H9 (cell line): Measurements from ENCODE around the gene CAPN12. TPM values are rescaled to one million over a fixed set of nuclear protein-coding genes. Genes with fewer than 3 reads are reported as not detected.

Experiments
- DNase-seq: peaks from one replicate; pipeline ENCODE4 v3.0.0-alpha.2; 2017
- H2AFZ ChIP-seq: one replicate; pipeline ENCODE4 v1.6.1; 2013; ENCODE audit warnings: mild to moderate bottlenecking, low read length, control low read depth, moderate library complexity
- H2AK5ac ChIP-seq: 2 replicates; pipeline ENCODE4 v1.6.1; 2013; ENCODE audit warnings: low read length, control low read depth, mixed read lengths; ENCODE audit not compliant: insufficient read length
- H2BK120ac ChIP-seq: one replicate; pipeline ENCODE4 v1.6.1; 2013; ENCODE audit warnings: low read depth, mild to moderate bottlenecking, low read length, control low read depth, inconsistent platforms; ENCODE audit not compliant: poor library complexity, severe bottlenecking
- H2BK12ac ChIP-seq: 2 replicates; pipeline ENCODE4 v1.6.1; 2013; ENCODE audit warnings: low read length, control low read depth, mixed read lengths, low read depth; ENCODE audit not compliant: insufficient read length
- H2BK15ac ChIP-seq: 2 replicates; pipeline ENCODE4 v1.6.1; 2013; ENCODE audit warnings: low read depth, low read length, control low read depth
- H2BK20ac ChIP-seq: one replicate; pipeline ENCODE4 v1.6.1; 2013; ENCODE audit warnings: low read depth, mild to moderate bottlenecking, low read length, control low read depth, inconsistent platforms; ENCODE audit not compliant: poor library complexity, severe bottlenecking
- H2BK5ac ChIP-seq: 2 replicates; pipeline ENCODE4 v1.6.1; 2013; ENCODE audit warnings: low read length, control low read depth, mixed read lengths; ENCODE audit not compliant: insufficient read length
- H3K14ac ChIP-seq: 2 replicates; pipeline ENCODE4 v1.6.1; 2013; ENCODE audit warnings: low read length, control low read depth; ENCODE audit not compliant: insufficient read depth
- H3K18ac ChIP-seq: 2 replicates; pipeline ENCODE4 v1.6.1; 2013; ENCODE audit warnings: low read depth, mild to moderate bottlenecking, mixed read lengths, low read length, control low read depth; ENCODE audit not compliant: insufficient read length
- H3K23ac ChIP-seq: 2 replicates; pipeline ENCODE4 v1.6.1; 2013; ENCODE audit warnings: low read length, control low read depth, mixed read lengths, low read depth; ENCODE audit not compliant: insufficient read length
- H3K23me2 ChIP-seq: 2 replicates; pipeline ENCODE4 v1.6.1; 2013; ENCODE audit warnings: low read depth, mild to moderate bottlenecking, mixed read lengths, low read length, control low read depth; ENCODE audit not compliant: insufficient read length, poor library complexity, severe bottlenecking
- H3K27ac ChIP-seq: 2 replicates; pipeline ENCODE4 v1.5.1; 2013; ENCODE audit warnings: low read length, control low read depth, mixed read lengths, low read depth; ENCODE audit not compliant: insufficient read length
- H3K27me3 ChIP-seq: 2 replicates; pipeline ENCODE4 v1.6.1; 2013; ENCODE audit warnings: low read length, control low read depth, inconsistent platforms; ENCODE audit not compliant: insufficient read depth
- H3K4ac ChIP-seq: 2 replicates; pipeline ENCODE4 v1.6.1; 2013; ENCODE audit warnings: low read depth, mild to moderate bottlenecking, control low read depth, inconsistent platforms, low read length, moderate library complexity
- H3K4me1 ChIP-seq: 2 replicates; pipeline ENCODE4 v1.6.1; 2013; ENCODE audit warnings: low read length, control low read depth, inconsistent platforms; ENCODE audit not compliant: insufficient read depth
- H3K4me2 ChIP-seq: 2 replicates; pipeline ENCODE4 v1.6.1; 2013; ENCODE audit warnings: low read length, control low read depth, mixed read lengths; ENCODE audit not compliant: insufficient read length, insufficient read depth
- H3K56ac ChIP-seq: 2 replicates; pipeline ENCODE4 v1.6.1; 2013; ENCODE audit warnings: low read depth, mild to moderate bottlenecking, mixed read lengths, low read length, control low read depth; ENCODE audit not compliant: insufficient read length
- H3K79me1 ChIP-seq: 2 replicates; pipeline ENCODE4 v1.6.1; 2013; ENCODE audit warnings: low read depth, mild to moderate bottlenecking, moderate library complexity, low read length, control low read depth, inconsistent platforms; ENCODE audit not compliant: insufficient read depth, poor library complexity, severe bottlenecking
- H3K79me2 ChIP-seq: 2 replicates; pipeline ENCODE4 v1.6.1; 2013; ENCODE audit warnings: low read length, control low read depth, inconsistent platforms; ENCODE audit not compliant: insufficient read depth
- H3K9ac ChIP-seq: 2 replicates; pipeline ENCODE4 v1.6.1; 2013; ENCODE audit warnings: low read length, control low read depth, mixed read lengths; ENCODE audit not compliant: insufficient read length; ENCODE audit errors: extremely low read depth
- H3K9me3 ChIP-seq: one replicate; pipeline ENCODE4 v1.6.1; 2013; ENCODE audit warnings: low read depth, low read length, inconsistent platforms; ENCODE audit not compliant: control insufficient read depth
- H3T11ph ChIP-seq: one replicate; pipeline ENCODE4 v1.6.1; 2013; ENCODE audit warnings: mild to moderate bottlenecking, low read length, control low read depth, inconsistent platforms
- H4K20me1 ChIP-seq: one replicate; pipeline ENCODE4 v1.6.1; 2013; ENCODE audit not compliant: control insufficient read depth, insufficient read length, insufficient read depth
- H4K5ac ChIP-seq: 2 replicates; pipeline ENCODE4 v1.6.1; 2013; ENCODE audit warnings: low read depth, mild to moderate bottlenecking, mixed read lengths, low read length, control low read depth; ENCODE audit not compliant: insufficient read length
- H4K8ac ChIP-seq: replicated peaks from 2 replicates; pipeline ENCODE4 v1.6.1; 2013; ENCODE audit warnings: low read length, control low read depth, mixed read lengths, low read depth; ENCODE audit not compliant: insufficient read length
- H4K91ac ChIP-seq: 2 replicates; pipeline ENCODE4 v1.6.1; 2013; ENCODE audit warnings: low read depth, mild to moderate bottlenecking, moderate library complexity, mixed read lengths, low read length, control low read depth; ENCODE audit not compliant: insufficient read length
- H3K27ac Mint-ChIP-seq, 3 experiments: 2 replicates in 2 of 3; 3 replicates in 1 of 3; pipeline ENCODE4 v1.8.0; 2020 to 2021; ENCODE audit warnings: mixed read lengths in 3 of 3, mild to moderate bottlenecking in 1 of 3, moderate library complexity in 1 of 3
- H3K27me3 Mint-ChIP-seq: 2 replicates; pipeline ENCODE4 v1.8.0; 2021; ENCODE audit warnings: low read depth, mild to moderate bottlenecking, moderate library complexity, mixed read lengths
- H3K36me3 Mint-ChIP-seq, 3 experiments: 2 replicates in 2 of 3; 3 replicates in 1 of 3; pipeline ENCODE4 v1.8.0; 2020 to 2021; ENCODE audit warnings: low read depth in 3 of 3, mixed read lengths in 3 of 3; ENCODE audit not compliant: insufficient read depth in 1 of 3
- H3K4me1 Mint-ChIP-seq, 2 experiments: 2 replicates each; pipeline ENCODE4 v1.8.0; 2020; ENCODE audit warnings: mixed read lengths in 2 of 2
- H3K4me3 Mint-ChIP-seq, 2 experiments: 2 replicates in 1 of 2; 3 replicates in 1 of 2; pipeline ENCODE4 v1.8.0; 2020 to 2021; ENCODE audit warnings: mild to moderate bottlenecking in 2 of 2, mixed read lengths in 2 of 2, moderate library complexity in 1 of 2
- H3K9me3 Mint-ChIP-seq, 2 experiments: 2 replicates in 1 of 2; 3 replicates in 1 of 2; pipeline ENCODE4 v1.8.0; 2020; ENCODE audit warnings: mild to moderate bottlenecking in 2 of 2, mixed read lengths in 2 of 2, moderate library complexity in 1 of 2
- CTCF ChIP-seq: fragments of 200-600 bp; sonication (generic); conservative IDR thresholded peaks from 3 replicates; pipeline ENCODE4 v1.8.0; 2021; ENCODE audit warnings: antibody characterized with exemption, mild to moderate bottlenecking
- WGBS: extraction: QIAGEN DNeasy Blood & Tissue Kit; methylation state at CpG from one replicate; pipeline ENCODE4 v1.1.7; 2013; ENCODE audit warnings: missing lambda C conversion rate, low lambda C conversion rate, mixed read lengths; ENCODE audit not compliant: insufficient read length; ENCODE audit errors: extremely low coverage; 5-methylcytosine and 5-hydroxymethylcytosine counted together
- total RNA-seq: library from RNA; stranded (reverse); gene quantifications from 2 replicates; pipeline ENCODE4 v1.2.1, GENCODE V29; 2021

CAPN12 gene
- total RNA-seq, 1 experiment from 2014 or later = 10.5 TPM

GRCh38 chr19:38705197-38706019 is 38.9 kb downstream of the CAPN12 start:
- H3K4me1 ChIP-seq = no peaks in the 10 kb centered on the region
- H3T11ph ChIP-seq = no peak overlapping the region
- H3K9me3 Mint-ChIP-seq = no peaks in the 10 kb centered on the region; a peak in 1 of 5 replicates
- no peak overlapping the region for H4K91ac ChIP-seq
- H3K4me1 Mint-ChIP-seq = 0 out of 4 replicates have a peak, but pooled peaks cover 0 to 2% of the 10 kb centered on the region in 2 experiments
- no peak overlapping the region for H3K23ac ChIP-seq
- H3K4ac ChIP-seq = no peak overlapping the region
- no peak overlapping the region for H3K27ac ChIP-seq
- H3K56ac ChIP-seq = no peak overlapping the region
- no peak overlapping the region for H2BK5ac ChIP-seq
- no peak overlapping the region for H4K5ac ChIP-seq
- no peak for DNase-seq
- H2BK120ac ChIP-seq = no peak overlapping the region
- H2AK5ac ChIP-seq = no peak overlapping the region
- no peaks in the 10 kb centered on the region; the same call in 1 of the 2 replicates for H3K79me2 ChIP-seq
- peaks cover 42 to 92% (median 72%) of the 10 kb centered on the region in 3 experiments for H3K36me3 Mint-ChIP-seq
- no peak overlapping the region for H2BK20ac ChIP-seq
- H3K18ac ChIP-seq = no peak overlapping the region
- H3K23me2 ChIP-seq = no peaks in the 10 kb centered on the region
- no peaks in the 10 kb centered on the region for H4K20me1 ChIP-seq
- no peak overlapping the region for H2AFZ ChIP-seq
- no peaks in the 10 kb centered on the region for H3K9me3 ChIP-seq
- H3K14ac ChIP-seq = no peak overlapping the region
- H3K79me1 ChIP-seq = no peaks in the 10 kb centered on the region
- no peaks in the 10 kb centered on the region; the same call in 1 of the 2 replicates for H3K27me3 Mint-ChIP-seq
- no peak overlapping the region for H3K9ac ChIP-seq
- H4K8ac ChIP-seq = no peak overlapping the region
- no peak overlapping the region for H2BK15ac ChIP-seq
- no peak overlapping the region for H3K4me3 Mint-ChIP-seq
- no peak overlapping the region for H2BK12ac ChIP-seq
- H3K27me3 ChIP-seq = no peaks in the 10 kb centered on the region
- no peak overlapping the region for H3K4me2 ChIP-seq
- no peak for TF ChIP-seq CTCF
- no CpG with 5 or more reads among the region's 22 CpGs for WGBS
- H3K27ac Mint-ChIP-seq = peak overlapping the region in 2 of 3 experiments; percentile 38 to 61; a peak in 3 of 7 replicates
